ENCODE measurements around the gene RARA.

DNA sequence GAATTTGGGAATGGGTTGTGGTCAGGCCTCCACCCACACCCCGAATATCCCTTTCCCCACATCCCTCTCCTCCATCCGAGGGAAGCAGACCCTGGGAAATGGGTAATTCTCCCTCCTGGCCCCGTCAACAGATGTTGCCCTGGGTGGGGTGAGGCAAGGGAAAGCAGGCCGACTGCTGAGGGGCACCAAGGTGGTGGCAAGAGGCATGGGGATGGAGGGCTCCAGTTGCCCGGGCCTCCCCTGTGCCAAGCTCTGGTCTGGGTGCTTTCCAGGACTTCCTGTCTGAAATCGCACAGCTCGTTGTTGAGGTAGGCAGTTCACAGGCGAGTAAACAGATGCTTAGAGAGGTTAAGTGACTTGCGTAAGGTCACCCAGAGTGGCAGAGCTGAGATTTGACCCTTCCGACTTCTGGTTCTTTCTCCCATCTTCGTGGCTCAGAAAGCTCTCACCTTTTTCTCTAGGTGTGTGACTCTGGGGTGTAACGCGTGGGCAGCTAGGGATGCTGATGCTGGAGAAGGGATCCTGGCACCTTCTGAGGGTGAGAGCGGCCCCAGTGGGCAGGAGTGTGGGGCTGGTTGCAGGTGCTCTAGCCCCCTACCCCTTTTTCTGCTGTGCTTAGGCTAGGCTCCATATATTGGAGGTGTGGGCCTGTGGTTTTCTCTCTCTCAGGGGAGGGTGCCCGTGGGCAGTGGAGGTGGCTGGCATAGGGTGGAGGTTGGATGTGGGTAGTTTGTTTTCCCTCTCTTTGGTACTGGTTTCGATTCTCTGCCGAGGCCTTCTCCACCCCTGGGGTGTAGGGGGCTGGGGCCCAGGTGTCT is 17.2 kb downstream of the RARA start:
- no peak for TF ChIP-seq POLR2A (IDR thresholded peaks at IDR 0.05)
- TF ChIP-seq, protein P1, sequence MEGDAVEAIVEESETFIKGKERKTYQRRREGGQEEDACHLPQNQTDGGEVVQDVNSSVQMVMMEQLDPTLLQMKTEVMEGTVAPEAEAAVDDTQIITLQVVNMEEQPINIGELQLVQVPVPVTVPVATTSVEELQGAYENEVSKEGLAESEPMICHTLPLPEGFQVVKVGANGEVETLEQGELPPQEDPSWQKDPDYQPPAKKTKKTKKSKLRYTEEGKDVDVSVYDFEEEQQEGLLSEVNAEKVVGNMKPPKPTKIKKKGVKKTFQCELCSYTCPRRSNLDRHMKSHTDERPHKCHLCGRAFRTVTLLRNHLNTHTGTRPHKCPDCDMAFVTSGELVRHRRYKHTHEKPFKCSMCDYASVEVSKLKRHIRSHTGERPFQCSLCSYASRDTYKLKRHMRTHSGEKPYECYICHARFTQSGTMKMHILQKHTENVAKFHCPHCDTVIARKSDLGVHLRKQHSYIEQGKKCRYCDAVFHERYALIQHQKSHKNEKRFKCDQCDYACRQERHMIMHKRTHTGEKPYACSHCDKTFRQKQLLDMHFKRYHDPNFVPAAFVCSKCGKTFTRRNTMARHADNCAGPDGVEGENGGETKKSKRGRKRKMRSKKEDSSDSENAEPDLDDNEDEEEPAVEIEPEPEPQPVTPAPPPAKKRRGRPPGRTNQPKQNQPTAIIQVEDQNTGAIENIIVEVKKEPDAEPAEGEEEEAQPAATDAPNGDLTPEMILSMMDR (IDR thresholded peaks at IDR 0.05) = no peak

Measured in right lobe of liver (tissue), 4 donors.